HG02981 (cell line): Measurements from ENCODE around the gene COG4.
"Not testable (repeated sequence)": the region's sequence is repeated elsewhere in the genome, so short reads cannot be mapped to it uniquely, and the experiment has no call there.

Source experiments
- ATAC-seq: cut with Tn5 transposase; IDR thresholded peaks from one replicate; pipeline ENCODE4 v1.9.1; 2021; ENCODE audit warnings: mild to moderate bottlenecking, moderate library complexity; ENCODE audit not compliant: unreplicated experiment

Gene COG4

GRCh38 chr16:70457446-70458166, 65.7 kb downstream of the COG4 start:
- ATAC-seq = no peak

DNA sequence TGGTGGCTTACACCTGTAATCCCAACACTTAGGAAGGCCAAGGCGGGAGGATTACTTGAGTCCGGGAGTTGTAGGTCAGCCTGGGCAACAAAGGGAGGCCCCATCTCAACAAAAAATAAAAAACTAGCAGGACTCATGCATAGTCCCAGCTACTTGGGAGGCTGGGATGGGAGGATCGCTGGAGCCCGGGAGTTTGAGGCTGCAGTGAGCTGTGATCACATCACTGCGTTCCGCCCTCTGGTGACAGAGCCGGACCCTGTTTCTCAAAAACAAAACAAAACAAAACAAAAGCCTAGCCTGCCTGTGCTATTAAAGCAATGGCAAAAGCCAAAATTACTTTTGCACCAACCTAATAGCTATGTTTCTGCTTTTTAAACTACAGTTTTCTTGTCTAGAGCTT, 67.4 kb downstream of the COG4 start:
- no peak for ATAC-seq

DNA sequence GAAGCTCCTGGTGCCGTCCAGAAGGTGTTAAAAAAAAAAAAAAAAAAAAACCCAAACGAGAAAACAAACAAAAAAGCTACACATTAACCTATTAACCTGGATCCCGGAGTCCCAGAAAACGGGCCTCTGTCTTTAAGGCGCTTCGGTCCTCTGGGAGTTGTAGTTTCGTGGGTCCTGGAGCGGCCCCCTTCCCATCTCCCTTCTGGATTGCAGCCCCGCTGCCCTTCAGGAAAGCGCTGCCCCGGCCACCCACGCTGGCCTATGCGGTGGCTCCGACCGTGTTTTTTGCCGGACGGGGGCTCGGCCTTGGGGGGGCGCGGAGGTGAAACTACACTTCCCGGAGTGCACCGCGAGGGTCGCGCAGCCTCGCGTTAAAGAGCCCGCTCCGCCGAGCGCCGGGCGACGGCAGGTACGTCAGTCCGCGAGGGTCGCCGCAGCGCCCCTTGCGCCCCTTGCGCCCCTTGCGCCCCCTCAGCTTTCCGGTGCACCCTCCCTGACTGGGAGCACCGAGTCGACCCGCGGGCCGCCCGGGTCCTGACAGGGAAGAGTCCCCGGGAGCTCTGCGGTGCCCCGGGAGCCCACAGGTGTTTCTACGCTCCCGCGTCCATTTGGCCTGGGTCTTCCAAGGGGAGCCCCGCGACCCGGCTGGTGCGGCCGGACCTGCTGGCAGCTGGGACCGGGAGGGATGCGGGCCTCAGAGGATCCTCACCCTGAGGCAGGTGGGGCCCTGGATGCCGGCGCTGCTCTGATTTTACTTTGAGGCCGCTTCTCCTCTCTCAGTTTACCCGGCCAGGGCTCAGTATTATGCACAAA, 68.9 kb downstream of the COG4 start, which contains the start of gene FCSK:
Gene FCSK, plus strand, starts transcription at position 374 of the 813 bp plus-strand sequence. CDS start 8,596 bp downstream, outside the sequence.
- ATAC-seq = peak; percentile 86

DNA sequence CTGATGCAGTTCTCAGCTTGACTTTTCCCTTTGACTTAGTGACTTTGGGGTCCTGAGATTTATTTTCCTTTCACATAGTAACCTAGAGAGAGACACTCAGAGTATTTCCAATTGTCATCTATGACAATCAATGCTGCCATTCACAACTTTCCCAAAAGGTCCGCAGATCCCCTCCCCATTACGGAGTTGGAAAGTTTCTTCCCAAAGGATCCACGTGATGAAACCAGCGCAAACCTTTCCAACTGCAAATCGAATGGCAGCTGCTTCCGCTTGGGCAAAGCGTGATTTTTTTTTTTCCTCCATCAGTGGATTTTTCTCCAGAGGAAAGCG, 69.5 kb downstream of the COG4 start:
- ATAC-seq = no peak

GRCh38 chr16:70453117-70453891, 70.0 kb downstream of the COG4 start:
- no peak for ATAC-seq

DNA sequence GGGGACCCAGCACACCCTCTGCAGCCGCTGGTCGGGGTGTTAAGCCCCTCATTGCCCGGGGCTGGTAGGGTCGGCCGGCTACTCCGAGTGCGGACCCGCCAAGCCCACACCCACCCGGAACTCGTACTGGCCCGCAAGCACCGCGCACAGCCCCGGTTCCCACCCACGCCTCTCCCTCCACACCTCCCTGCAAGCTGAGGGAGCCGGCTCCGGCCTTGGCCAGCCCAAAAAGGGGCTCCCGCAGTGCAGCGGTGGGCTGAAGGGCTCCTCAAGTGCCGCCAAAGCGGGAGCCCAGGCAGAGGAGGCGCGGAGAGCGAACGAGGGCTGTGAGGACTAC, 72.4 kb downstream of the COG4 start:
- not testable (repeated sequence) for ATAC-seq

- ATAC-seq = not testable (repeated sequence)
Measured at GRCh38 chr16:70450142-70451003, 73.0 kb downstream of the COG4 start.

GRCh38 chr16:70448075-70448474, 75.3 kb downstream of the COG4 start:
- no peak for ATAC-seq

DNA sequence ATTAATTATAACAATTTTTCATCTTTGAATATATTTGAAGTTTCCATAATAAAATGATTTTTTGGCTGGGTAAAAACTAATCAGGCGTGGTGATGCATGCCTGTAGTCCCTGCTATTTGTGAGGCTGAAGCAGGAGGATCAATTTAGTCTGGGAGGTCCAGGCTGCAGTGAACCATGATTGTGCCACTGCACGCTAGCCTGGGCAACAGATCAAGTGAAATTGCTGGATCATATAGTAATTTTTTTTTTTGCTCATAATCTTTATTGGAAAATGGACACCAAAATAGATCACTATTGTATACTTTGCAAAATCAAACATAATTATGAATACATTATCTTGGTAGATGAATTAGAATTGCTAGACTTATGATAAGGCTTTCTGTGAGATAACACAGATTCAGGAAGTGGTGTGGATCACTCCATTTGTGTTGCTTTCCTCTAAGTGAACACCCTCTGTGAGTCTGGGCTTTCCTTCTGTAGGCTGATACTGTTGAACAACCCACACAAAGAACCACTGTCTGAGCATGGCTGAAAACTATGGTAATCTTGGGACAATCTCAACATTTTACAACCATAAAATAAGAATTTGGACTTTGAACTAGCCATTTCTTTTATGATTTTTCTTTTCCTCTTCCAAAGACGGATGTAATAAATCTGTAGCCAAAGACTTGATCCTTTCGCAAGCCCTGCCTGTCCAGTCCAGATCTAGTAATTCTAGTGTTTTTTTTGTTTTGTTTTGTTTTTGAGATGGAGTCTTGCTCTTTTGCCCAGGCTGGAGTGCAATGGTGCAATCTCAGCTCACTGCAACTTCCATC, 78.9 kb downstream of the COG4 start:
- no peak for ATAC-seq

- no peak for ATAC-seq
Measured at GRCh38 chr16:70442344-70442743, 81.0 kb downstream of the COG4 start.

DNA sequence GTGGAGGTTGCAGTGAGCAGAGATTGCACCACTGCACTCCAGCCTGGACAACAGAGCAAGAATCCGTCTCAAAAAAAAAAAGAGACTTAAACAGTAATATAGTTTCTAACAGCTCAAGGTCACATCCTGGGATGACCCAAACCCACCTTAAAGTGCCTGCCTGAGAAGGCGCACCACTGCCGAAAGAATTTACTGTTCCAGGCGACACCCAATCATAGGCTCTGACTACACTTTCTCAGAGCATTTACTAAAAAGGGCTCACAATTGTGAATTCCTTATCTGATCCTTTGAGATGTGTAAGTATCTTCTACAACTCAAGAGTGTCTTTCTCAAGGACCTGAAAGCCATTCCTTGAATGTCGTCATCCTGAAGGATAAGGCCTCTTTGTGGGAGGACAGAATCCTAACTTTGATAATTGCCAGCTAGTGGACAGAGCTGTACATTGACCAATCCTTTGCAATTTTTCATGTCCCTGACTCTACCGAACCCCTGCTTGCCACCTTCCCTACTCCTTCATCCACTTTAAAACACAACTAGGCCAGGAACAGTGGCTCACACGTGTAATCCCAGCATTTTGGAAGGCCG, 81.9 kb downstream of the COG4 start:
- ATAC-seq = no peak

GRCh38 chr16:70440009-70440692, 83.2 kb downstream of the COG4 start:
- no peak for ATAC-seq

DNA sequence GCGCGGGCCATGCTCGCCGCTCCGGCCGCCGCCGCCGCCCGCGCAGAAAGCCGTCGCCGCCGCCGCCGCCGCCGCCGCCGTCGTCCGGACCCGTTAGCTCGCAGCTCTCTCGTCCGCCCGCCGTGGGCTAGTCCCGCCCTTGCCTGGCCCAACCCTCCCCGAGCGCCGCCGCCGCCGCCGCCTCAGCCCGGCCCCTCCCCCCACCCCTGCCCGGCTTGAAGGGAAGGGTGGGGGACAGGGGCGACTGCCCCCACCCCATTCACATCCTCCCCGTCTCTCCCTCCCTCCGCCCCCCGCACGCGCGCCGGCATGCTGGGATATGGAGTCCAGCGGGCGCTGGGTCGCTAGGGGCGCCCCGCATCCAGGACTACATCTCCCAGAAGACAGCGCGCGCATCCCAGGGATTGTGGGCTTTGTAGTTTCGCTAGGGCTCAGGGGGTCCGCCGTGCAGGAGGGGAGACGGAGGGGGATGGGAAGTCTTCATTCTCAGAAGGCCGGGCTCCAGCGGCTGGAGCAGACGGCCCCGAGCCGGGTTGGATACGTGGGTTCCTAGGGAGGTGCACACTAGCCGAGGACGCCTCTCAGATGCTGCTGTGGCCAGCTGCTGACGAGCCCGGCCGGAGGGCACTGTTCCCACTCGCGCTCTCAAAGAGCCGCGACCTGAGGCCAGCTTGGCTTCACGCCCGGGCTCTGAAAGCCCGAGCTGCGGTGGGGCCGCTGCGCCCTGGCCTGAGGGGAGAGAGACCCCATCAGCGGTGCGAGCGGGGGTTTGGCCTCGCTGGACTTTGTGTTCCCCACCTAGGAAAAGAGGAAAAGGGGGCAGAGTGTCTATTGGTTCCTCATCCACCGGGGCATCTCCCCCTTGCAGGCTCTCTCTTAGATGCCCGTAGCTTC, 84.1 kb downstream of the COG4 start, which contains the start of gene ST3GAL2:
Gene ST3GAL2, minus strand, starts transcription at position 132 of the 894 bp plus-strand sequence. CDS start 40,570 bp downstream, outside the sequence.
- peak; percentile 89 for ATAC-seq

DNA sequence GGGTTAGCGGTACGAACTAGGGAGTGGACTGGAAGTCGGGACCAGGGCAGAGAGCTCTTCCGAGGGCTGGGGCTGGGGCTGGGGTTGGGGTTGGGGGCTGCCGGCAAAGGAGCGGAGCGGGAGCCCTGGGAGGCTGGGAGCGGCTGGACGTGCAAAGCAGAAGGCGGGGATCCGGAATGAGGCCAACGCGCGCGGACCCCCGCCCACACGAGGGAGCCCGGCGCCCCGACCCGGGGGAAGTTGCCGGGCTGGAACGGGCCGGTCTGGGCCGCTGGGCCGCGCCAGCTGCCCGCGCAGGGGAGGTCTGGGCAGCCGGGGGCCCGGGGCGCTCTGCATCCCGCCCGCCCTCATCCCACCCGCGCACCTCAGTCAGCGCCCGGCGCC, 84.8 kb downstream of the COG4 start:
- ATAC-seq = no peak

- no peak for ATAC-seq
Measured at GRCh38 chr16:70437582-70438557, 85.5 kb downstream of the COG4 start.

- no peak for ATAC-seq
Measured at GRCh38 chr16:70437017-70437581, 86.3 kb downstream of the COG4 start.
